Suprapubic skin (tissue), 3 donors: ENCODE data around the gene SLC25A25.

Source experiments
- CTCF ChIP-seq, 2 donors: fragments of 200-600 bp in 1 of 2; fragments of 450-650 bp in 1 of 2; sonication (generic) in 1 of 2; IDR thresholded peaks; one replicate each; pipeline ENCODE4 v1.5.1; 2016 to 2019; ENCODE audit warnings: antibody characterized with exemption in 2 of 2, mild to moderate bottlenecking in 1 of 2, moderate library complexity in 1 of 2
- POLR2A ChIP-seq, 2 donors: fragments of 450-650 bp; IDR thresholded peaks; one replicate each; pipeline ENCODE4 v1.6.1; 2017; ENCODE audit warnings: antibody characterized with exemption in 2 of 2, mild to moderate bottlenecking in 2 of 2, moderate library complexity in 2 of 2

- TF ChIP-seq POLR2A (IDR thresholded peaks at IDR 0.05) (no peak), CTCF (IDR thresholded peaks at IDR 0.05) (no peak)
Observed at GRCh38 chr9:128024761-128025308, 43.2 kb upstream of the SLC25A25 start.
